GM23248 (cell line): Measurements from ENCODE around the gene ZNF8.

ENCODE experiments used
- EZH2 ChIP-seq: fragments of 200-600 bp; sonication (generic); IDR thresholded peaks from 2 replicates; pipeline ENCODE4 v1.6.1; 2018; ENCODE audit warnings: antibody characterized with exemption, mild to moderate bottlenecking; ENCODE audit not compliant: insufficient read depth, poor library complexity, severe bottlenecking
- EZH2phosphoT487 ChIP-seq: fragments of 200-600 bp; sonication (generic); IDR thresholded peaks from 2 replicates; pipeline ENCODE4 v1.6.1; 2018; ENCODE audit warnings: antibody characterized with exemption, moderate library complexity, mild to moderate bottlenecking, low read depth; ENCODE audit not compliant: insufficient read depth

DNA sequence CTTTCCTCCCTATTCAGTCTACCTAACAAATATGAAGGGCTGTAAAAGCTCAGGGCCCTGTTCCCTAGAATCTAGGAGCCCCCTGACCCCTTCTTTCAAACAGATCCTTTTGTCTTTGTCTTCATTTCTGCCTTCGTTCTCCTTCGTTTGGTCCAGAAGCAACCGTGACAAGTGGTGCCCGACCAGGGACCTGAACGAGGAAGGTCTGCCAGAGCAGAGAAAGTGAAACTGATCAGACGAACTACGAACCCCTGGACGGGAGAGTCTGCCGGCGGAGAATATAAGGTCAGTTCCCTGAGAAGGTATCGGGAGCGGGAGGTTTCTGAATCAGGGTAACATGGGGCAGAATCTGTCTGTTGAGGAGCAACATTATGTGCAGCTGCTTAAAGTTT is 27.2 kb downstream of the ZNF8 start:
- TF ChIP-seq EZH2 (no peak), EZH2phosphoT487 (no peak)
